ENCODE measurements around the gene CLASP1. TPM values are rescaled to one million over a fixed set of nuclear protein-coding genes. Genes with fewer than 3 reads are reported as not detected.

The CLASP1 gene
- total RNA-seq, 1 donor from 2014 or later = 95.1 TPM

DNA sequence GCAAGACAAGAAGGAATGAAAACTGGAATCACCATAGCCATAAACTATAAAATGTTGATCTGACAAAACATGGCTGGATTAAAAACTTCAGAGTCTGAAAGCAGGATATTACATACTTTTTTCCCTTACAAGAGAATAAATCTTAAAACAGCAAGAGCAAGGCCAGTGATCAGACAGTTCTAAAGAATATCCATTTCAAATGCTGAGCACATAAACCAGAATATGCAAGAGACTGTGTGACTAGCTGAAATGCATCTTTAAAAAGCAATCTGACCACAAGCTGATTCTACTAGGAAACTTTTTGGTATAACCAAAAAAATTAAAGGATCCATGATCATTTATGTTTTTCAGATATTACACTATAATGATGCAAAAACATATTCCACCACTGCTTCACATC, 239.3 kb downstream of the CLASP1 start:
- H3K9me3 Mint-ChIP-seq (ENCODE audit: unreplicated experiment) = no peaks in the 10 kb centered on the region
- H3K27me3 Mint-ChIP-seq (ENCODE audit: unreplicated experiment) = peaks cover 4% of the 10 kb centered on the region
- no peak overlapping the region for H3K27ac Mint-ChIP-seq (ENCODE audit: unreplicated experiment)
- no peaks in the 10 kb centered on the region for H3K4me1 Mint-ChIP-seq (ENCODE audit: unreplicated experiment)
- no peak overlapping the region for H3K4me3 Mint-ChIP-seq (ENCODE audit: unreplicated experiment)
- no peak for DNase-seq (ENCODE audit: low spot score)
- H3K36me3 Mint-ChIP-seq (ENCODE audit: low read depth, unreplicated experiment) = peaks cover 9% of the 10 kb centered on the region
- TF ChIP-seq, protein P1, sequence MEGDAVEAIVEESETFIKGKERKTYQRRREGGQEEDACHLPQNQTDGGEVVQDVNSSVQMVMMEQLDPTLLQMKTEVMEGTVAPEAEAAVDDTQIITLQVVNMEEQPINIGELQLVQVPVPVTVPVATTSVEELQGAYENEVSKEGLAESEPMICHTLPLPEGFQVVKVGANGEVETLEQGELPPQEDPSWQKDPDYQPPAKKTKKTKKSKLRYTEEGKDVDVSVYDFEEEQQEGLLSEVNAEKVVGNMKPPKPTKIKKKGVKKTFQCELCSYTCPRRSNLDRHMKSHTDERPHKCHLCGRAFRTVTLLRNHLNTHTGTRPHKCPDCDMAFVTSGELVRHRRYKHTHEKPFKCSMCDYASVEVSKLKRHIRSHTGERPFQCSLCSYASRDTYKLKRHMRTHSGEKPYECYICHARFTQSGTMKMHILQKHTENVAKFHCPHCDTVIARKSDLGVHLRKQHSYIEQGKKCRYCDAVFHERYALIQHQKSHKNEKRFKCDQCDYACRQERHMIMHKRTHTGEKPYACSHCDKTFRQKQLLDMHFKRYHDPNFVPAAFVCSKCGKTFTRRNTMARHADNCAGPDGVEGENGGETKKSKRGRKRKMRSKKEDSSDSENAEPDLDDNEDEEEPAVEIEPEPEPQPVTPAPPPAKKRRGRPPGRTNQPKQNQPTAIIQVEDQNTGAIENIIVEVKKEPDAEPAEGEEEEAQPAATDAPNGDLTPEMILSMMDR (IDR thresholded peaks at IDR 0.05; ENCODE audit: unreplicated experiment) = no peak

DNA sequence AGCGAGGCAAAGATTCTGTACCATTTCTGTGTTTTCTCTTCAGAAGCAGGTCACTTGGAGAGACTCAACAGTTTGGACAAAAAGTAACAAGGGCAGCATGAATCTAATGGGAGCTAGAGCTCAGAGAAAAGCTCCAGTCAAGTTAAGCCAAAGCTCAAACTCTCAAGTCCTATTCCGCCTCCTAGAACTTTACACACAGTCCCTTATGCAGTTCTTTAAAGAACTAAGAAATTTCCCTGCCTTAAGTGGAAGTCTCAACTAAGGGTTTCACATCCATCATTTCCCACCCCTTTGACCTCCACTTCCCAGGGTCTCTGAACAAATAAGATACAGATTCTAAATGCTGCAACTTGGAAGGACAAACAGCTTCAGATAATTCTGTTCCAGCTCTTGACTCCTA, 239.9 kb downstream of the CLASP1 start:
- Mint-ChIP-seq H3K27me3 (ENCODE audit: unreplicated experiment) (peaks cover 4% of the 10 kb centered on the region), H3K4me3 (ENCODE audit: unreplicated experiment) (no peak overlapping the region), H3K36me3 (ENCODE audit: low read depth, unreplicated experiment) (peaks cover 11% of the 10 kb centered on the region), H3K9me3 (ENCODE audit: unreplicated experiment) (no peaks in the 10 kb centered on the region), H3K27ac (ENCODE audit: unreplicated experiment) (no peak overlapping the region), H3K4me1 (ENCODE audit: unreplicated experiment) (no peaks in the 10 kb centered on the region)
- no peak for DNase-seq (ENCODE audit: low spot score)
- TF ChIP-seq, protein P1 (IDR thresholded peaks at IDR 0.05; ENCODE audit: unreplicated experiment) = no peak

DNA sequence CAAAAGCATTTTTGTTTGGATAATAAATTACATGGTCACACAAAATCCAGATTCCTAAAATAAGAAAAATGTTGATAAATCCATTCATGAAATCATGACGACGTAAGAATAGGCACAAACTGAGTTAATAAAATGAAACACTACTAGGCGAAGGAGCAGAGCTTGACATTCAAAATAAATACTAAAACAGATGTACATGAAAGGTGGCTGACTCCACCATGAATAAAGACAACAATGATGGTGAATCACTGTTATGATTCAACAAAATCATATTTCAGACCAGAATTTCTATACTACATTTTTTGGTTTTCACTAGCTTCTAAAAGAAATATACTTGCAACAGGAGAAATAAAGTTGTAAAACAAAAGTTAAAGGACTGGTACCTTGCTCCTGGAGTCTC, 240.6 kb downstream of the CLASP1 start:
- TF ChIP-seq, protein P1 (IDR thresholded peaks at IDR 0.05; ENCODE audit: unreplicated experiment) = no peak
- Mint-ChIP-seq H3K27ac (ENCODE audit: unreplicated experiment) (no peak overlapping the region), H3K4me1 (ENCODE audit: unreplicated experiment) (no peaks in the 10 kb centered on the region), H3K4me3 (ENCODE audit: unreplicated experiment) (no peak overlapping the region), H3K27me3 (ENCODE audit: unreplicated experiment) (peaks cover 4% of the 10 kb centered on the region), H3K9me3 (ENCODE audit: unreplicated experiment) (no peaks in the 10 kb centered on the region), H3K36me3 (ENCODE audit: low read depth, unreplicated experiment) (peaks cover 17% of the 10 kb centered on the region)
- no peak for DNase-seq (ENCODE audit: low spot score)

DNA sequence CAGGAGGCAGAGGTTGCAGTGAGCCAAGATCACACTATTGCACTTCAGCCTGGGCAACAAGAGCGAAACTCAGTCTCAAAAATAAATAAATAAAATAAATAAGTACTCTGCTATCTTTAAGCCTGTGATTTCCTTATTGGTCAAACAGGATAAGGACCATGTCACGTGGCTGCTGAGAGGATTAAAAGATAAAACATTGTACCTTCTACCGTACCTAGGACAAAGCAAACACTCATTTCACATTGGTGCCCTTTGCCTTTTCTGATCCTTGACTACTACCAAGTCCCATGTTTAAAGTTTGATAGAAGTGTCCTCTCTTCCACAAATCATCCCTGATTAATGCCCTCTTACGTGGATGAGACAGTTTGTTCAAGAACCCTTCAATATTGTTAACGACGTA, 244.0 kb downstream of the CLASP1 start:
- TF ChIP-seq, protein P1 (IDR thresholded peaks at IDR 0.05; ENCODE audit: unreplicated experiment) = no peak
- DNase-seq (ENCODE audit: low spot score) = no peak
- Mint-ChIP-seq H3K27ac (ENCODE audit: unreplicated experiment) (peak overlapping the region; percentile 21), H3K4me3 (ENCODE audit: unreplicated experiment) (no peak overlapping the region), H3K4me1 (ENCODE audit: unreplicated experiment) (no peaks in the 10 kb centered on the region), H3K27me3 (ENCODE audit: unreplicated experiment) (peaks cover 4% of the 10 kb centered on the region), H3K36me3 (ENCODE audit: low read depth, unreplicated experiment) (peaks cover 28% of the 10 kb centered on the region), H3K9me3 (ENCODE audit: unreplicated experiment) (no peaks in the 10 kb centered on the region)

DNA sequence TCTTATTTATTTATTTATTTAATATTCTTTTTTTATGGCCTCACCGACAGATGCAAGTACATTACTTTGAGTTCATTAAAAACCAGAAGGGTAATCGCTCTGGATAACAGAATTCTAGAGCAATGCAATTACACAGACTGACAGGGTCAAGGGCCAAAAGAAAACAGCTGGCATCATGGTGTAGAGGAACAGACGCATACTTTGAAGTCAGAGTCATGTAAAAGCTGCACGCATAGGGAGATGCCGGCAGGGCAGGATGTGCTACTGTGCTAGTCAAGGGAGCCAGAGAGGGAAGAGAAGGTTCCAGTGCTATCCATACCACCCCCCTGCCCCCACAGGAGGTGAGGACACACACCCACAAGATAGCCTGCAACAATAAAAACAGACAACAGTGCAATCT, 249.1 kb downstream of the CLASP1 start:
- Mint-ChIP-seq H3K27me3 (ENCODE audit: unreplicated experiment) (peaks cover 3% of the 10 kb centered on the region), H3K4me1 (ENCODE audit: unreplicated experiment) (no peaks in the 10 kb centered on the region), H3K4me3 (ENCODE audit: unreplicated experiment) (no peak overlapping the region), H3K36me3 (ENCODE audit: low read depth, unreplicated experiment) (peaks cover 27% of the 10 kb centered on the region), H3K27ac (ENCODE audit: unreplicated experiment) (no peak overlapping the region), H3K9me3 (ENCODE audit: unreplicated experiment) (no peaks in the 10 kb centered on the region)
- DNase-seq (ENCODE audit: low spot score) = no peak
- TF ChIP-seq, protein P1 (IDR thresholded peaks at IDR 0.05; ENCODE audit: unreplicated experiment) = no peak
